Nucleus accumbens (tissue), 56 donors: Measurements from ENCODE around the gene SERPINA1.
"Not testable (repeated sequence)": the region's sequence is repeated elsewhere in the genome, so short reads cannot be mapped to it uniquely, and the experiment has no call there.

Experiments
- DNase-seq, 56 donors: peaks; one replicate each; lab custom pipeline; 2025; lab: John Stamatoyannopoulos, UW

Gene SERPINA1

DNA sequence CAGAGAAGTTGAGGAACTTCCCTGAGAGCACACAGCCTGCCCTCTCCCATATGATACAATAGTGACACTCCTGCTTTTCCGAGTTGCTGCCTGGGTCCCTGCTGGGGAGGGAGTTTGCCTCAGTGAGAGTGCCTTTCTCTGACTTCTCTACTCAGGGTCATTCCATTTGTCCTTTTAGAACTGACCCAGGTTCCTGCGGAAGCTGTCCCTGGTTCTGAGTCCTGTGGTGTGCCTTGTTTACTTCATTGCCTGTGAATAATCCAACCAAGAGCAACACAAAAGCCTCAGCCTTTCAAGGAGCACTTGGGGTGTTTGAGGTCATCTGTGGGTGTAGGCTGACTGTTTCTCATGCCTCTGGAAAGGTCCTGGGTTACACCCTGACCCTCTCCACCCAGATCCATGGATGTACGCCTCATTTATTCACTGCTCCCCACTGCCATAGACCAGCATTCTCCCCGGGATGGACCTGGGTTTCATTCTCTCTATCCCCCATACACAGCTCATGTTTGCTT lies 13.6 kb downstream of the SERPINA1 start:
- no peak for DNase-seq

DNA sequence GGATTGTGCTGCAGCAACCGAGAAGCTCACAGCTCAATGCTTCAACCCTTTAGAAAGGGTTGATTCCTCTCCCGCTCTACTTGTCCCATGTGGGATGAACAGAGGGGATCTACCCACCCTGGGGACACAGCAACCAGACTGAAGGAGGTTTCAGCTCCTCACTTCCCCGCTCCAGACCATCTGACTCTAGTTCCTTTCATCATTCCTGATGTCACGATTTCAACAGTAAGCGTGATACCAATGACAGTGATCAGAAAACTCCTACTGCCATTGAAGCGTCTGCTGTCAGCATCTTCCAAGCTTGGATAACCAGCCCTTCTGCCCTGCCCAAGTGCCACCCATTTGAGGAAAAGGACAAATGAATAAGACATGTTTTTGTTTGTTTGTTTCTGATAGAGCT lies 14.3 kb downstream of the SERPINA1 start:
- DNase-seq, result no peak

DNA sequence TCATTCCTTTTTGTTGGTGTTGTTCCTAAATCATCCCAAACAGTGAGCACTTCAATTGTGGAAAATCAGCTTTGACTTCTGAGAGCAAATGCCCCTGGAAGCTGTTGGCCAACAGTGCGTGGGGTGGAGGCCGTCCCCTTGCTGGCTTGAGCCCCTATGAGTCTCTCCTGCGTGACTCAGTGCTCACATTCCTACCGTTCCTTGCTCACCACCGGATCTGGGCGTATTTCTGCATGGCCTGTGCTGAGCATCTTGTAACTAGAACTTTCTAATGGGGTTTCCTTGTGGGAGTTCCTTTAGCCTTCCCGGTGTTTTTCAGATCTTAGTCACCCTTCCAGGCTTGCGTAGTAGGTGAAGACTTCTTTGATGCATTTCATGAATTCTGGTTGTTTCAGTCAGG lies 14.7 kb downstream of the SERPINA1 start:
- DNase-seq, result no peak

DNA sequence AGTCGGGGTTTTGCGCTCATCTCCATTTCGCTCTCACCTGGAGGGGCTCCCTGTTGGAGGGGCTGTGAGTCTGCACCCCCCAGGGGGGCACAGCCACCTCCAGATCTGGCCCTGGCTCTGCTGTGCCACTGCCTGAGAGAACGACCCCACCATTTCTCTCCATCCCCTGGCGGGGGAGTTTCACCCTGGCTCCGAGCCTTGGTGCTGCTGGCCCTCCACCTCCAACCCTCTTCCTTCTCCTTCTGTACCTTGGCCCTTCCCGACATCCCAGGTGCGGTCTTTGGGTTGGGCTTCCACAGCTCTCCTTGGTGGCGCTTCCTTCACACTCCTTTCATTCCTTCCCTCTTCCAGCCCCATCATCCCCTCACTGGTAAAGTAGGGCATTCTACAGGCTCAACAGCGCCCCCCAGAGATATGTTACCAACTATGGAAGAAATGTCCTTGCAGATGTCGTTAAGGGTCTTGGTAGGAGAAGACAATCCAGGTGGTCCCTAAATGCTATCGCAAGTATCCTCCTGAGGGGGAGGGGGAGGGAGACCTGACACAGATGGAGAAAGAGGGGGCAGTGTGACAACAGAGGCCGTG lies 16.3 kb downstream of the SERPINA1 start:
- DNase-seq, result no peak

- DNase-seq, result no peak
Measured at GRCh38 chr14:94370524-94370910, 17.9 kb downstream of the SERPINA1 start.

- not testable (repeated sequence) for DNase-seq
Measured at GRCh38 chr14:94369766-94370523, 18.5 kb downstream of the SERPINA1 start.

DNA sequence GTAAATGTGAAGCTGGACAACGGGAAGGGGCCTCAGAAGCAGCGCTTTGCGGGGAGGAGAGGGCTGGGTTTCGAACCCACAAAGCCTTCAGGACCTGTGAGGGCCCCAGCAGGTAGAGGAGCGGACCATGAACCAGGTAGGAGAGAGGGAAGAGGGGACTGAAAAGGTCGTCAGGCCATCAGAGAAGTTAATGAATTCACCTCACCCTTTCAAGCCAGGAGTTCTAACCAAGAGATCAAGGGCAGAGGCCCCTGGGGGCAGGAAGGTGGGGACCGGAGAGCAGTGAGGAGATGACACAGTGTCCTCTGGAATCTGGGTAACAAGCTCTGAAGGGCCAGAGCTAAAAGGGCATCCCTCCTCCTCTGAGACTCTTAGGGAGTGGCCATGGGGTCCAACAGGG lies 19.4 kb downstream of the SERPINA1 start:
- DNase-seq, result no peak

GRCh38 chr14:94368243-94368590 lies 20.2 kb downstream of the SERPINA1 start:
- DNase-seq, result no peak

- DNase-seq, result no peak
Measured at GRCh38 chr14:94367347-94368242, 20.8 kb downstream of the SERPINA1 start.

- peak in 4 of 56 donors; percentile 5 to 19 (median 16) for DNase-seq
Measured at GRCh38 chr14:94366146-94366915, 22.1 kb downstream of the SERPINA1 start, which contains the start of gene SERPINA2. Gene SERPINA2, minus strand, starts transcription at chr14:94366698.

- no peak for DNase-seq
Measured at GRCh38 chr14:94365624-94366023, 22.8 kb downstream of the SERPINA1 start.

GRCh38 chr14:94364964-94365363 lies 23.4 kb downstream of the SERPINA1 start:
- DNase-seq, result no peak

DNA sequence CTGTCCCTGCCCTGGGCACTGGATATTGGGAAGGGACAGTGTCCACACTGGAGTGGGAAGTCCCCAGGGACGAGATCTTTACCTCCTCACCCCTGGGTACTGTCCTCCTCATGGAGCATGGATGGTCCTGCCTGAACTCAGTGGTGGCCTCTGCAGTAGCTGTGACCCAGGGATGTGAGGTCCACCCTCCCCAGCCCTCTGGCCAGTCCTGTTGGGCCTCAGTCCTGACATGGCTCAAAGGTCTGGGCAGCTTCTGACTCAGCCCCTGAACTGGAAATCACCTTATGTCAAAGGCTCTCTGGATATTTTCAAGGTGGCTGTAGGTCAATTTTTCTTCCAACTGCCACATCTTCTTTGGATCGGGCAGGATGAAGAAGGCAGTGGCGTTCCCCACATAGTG lies 24.4 kb downstream of the SERPINA1 start:
- no peak for DNase-seq

DNA sequence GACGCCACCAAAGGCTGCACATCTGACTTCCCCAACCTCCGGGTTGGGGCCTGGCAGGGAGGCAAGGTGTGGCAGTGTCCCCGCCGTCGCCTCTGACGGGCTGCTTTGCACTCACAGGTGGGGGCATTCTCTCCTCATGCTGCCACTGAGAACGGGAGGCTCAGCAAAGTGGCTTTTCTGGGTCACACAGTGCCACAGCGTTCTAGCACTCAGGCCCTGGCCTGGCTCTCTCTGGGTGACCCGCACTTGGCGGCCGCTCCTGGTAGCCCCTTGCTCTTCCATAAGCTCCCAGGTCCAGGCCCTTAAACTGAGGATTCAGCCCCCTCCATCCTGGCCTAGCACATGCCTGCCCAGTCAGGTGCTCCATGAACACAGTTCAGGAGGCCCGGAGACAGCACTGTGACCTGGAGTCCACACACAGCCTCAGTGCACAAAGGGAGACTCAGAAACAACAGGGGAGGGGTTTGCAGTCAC lies 25.2 kb downstream of the SERPINA1 start:
- DNase-seq, result no peak

GRCh38 chr14:94362614-94363133 lies 25.7 kb downstream of the SERPINA1 start:
- DNase-seq, result no peak

DNA sequence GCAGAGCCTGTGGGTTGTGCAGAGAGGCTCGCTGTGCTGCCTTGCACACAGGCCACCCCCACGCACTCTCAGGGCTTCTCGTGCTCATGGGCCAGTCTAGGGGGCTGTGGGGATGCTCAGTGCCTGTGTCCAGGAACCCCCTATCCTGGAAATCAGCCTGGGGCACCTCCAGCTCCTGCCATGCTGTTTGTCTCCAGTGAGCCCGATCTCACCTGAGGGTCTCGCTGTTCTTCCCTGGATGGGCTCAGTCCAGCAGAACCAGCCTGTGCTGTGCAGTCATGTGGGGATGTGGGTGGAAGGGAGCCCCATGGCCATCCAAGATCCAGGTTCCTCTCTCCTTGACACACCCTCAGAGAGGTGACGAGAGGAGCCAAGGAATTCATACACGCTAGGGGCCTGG lies 26.7 kb downstream of the SERPINA1 start:
- no peak for DNase-seq

DNA sequence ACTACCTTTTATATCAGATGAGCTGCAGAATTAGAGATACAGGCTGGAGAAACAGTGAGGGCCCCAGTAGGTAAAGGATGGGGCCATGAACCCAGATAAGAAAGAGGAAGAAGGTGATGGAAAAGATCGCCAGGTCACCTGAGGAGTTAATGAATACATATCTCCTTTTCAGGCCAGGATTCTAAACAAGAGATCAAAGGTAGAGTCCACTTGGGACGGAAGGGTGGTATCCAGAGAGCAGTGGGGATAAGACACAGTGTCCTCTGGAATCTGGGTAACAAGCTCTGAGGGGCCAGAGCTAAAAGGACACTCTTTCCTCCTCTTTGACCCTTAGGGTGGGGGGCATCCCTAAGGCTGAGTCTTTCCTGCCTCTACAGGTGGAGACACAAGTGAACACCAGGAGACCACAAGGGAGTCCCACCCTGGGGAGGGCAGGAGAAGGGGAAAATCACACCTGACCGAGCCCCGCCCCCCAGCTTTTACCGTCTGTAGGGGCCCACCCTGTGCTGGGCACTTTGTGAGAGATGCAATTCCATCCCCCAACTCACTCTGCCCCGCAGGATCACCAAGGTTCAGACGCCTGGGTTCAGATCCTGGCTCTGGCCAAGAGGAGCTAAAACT lies 27.3 kb downstream of the SERPINA1 start:
- no peak for DNase-seq

GRCh38 chr14:94357166-94357565 lies 31.2 kb downstream of the SERPINA1 start:
- DNase-seq, result no peak

- no peak for DNase-seq
Measured at GRCh38 chr14:94356379-94357056, 31.9 kb downstream of the SERPINA1 start.
